ENCODE data around the gene MEIS2. TPM values are rescaled to one million over a fixed set of nuclear protein-coding genes. Genes with fewer than 3 reads are reported as not detected.
"Not testable (repeated sequence)": the region's sequence is repeated elsewhere in the genome, so short reads cannot be mapped to it uniquely, and the experiment has no call there.

MEIS2 gene
- total RNA-seq, 2 experiments from 2014 or later: not detected

GRCh38 chr15:37008205-37008604, 92.1 kb downstream of the MEIS2 start:
- ChIA-PET CTCF (no interaction called here), POLR2A (no interaction called here)
- Mint-ChIP-seq H3K4me1 (no peaks in the 10 kb centered on the region), H3K36me3 (ENCODE audit: low read depth) (no peaks in the 10 kb centered on the region), H3K27me3 (no peaks in the 10 kb centered on the region), H3K4me3 (no peak overlapping the region), H3K9me3 (peaks cover 3% of the 10 kb centered on the region), H3K27ac (no peak overlapping the region)
- DNase-seq: no peak

DNA sequence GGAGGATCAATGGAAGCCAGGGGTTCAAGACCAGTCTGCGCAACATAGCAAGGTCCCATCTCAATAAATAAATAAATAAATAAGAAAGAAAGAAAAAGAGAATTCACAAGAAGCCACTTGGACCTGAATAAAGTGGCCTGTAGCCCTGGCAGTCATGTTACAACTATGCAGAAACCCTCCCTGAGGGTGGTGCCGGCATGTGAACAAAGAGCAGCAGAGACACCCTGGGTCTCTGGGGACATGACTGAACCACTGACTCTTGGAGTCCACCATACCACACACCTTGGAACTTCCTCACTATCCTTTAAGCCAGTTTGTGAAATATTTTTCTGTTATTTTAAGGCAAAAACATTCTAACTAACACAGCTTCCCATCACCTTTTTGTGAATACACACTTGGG, 93.0 kb downstream of the MEIS2 start:
- Mint-ChIP-seq H3K27ac (no peak overlapping the region), H3K9me3 (peaks cover 3% of the 10 kb centered on the region), H3K36me3 (ENCODE audit: low read depth) (no peaks in the 10 kb centered on the region), H3K4me3 (no peak overlapping the region), H3K4me1 (no peaks in the 10 kb centered on the region), H3K27me3 (no peaks in the 10 kb centered on the region)
- no peak for DNase-seq
- ChIA-PET CTCF (no interaction called here), POLR2A (no interaction called here)

- Mint-ChIP-seq H3K36me3 (ENCODE audit: low read depth) (no peaks in the 10 kb centered on the region), H3K27me3 (no peaks in the 10 kb centered on the region), H3K4me1 (no peaks in the 10 kb centered on the region), H3K4me3 (no peak overlapping the region), H3K27ac (no peak overlapping the region), H3K9me3 (peaks cover 3% of the 10 kb centered on the region)
- ChIA-PET CTCF (no interaction called here), POLR2A (no interaction called here)
- no peak for DNase-seq
Observed at GRCh38 chr15:37004981-37005735, 95.2 kb downstream of the MEIS2 start.

DNA sequence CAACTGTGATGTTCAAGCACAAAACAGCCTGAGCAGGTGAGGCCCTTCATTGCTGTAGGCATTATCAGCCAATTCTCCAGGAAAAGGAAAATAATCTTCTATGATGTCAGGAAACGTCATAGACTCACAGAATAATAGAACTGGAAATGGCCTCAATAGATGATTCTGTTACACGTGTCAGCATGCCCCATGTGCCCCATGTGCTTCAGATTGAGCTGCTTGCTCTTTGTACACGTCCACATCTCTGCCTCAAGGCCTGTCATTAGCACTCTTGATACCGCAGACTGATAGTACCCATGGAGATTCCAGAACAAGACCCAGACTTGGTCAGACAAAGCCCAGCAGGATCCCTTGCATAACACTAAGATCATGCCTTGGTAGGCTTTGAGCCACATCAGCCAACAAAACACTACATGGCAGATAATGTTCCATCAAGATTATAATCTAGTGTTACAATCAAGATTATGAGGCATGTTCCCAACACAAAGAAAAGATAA, 95.9 kb downstream of the MEIS2 start:
- DNase-seq: no peak
- H3K36me3 Mint-ChIP-seq (ENCODE audit: low read depth): no peaks in the 10 kb centered on the region
- ChIA-PET POLR2A (no interaction called here), CTCF (no interaction called here)
- H3K9me3 Mint-ChIP-seq: peaks cover 3% of the 10 kb centered on the region
- no peak overlapping the region for H3K4me3 Mint-ChIP-seq
- no peaks in the 10 kb centered on the region for H3K27me3 Mint-ChIP-seq
- no peak overlapping the region for H3K27ac Mint-ChIP-seq
- no peaks in the 10 kb centered on the region for H3K4me1 Mint-ChIP-seq

GRCh38 chr15:37002041-37002672, 98.2 kb downstream of the MEIS2 start:
- H3K27me3 Mint-ChIP-seq: no peaks in the 10 kb centered on the region
- H3K27ac Mint-ChIP-seq: no peak overlapping the region
- H3K36me3 Mint-ChIP-seq (ENCODE audit: low read depth): no peaks in the 10 kb centered on the region
- H3K9me3 Mint-ChIP-seq: peaks cover 3% of the 10 kb centered on the region
- no peak for DNase-seq
- ChIA-PET POLR2A (no interaction called here), CTCF (no interaction called here)
- H3K4me1 Mint-ChIP-seq: no peaks in the 10 kb centered on the region
- no peak overlapping the region for H3K4me3 Mint-ChIP-seq

DNA sequence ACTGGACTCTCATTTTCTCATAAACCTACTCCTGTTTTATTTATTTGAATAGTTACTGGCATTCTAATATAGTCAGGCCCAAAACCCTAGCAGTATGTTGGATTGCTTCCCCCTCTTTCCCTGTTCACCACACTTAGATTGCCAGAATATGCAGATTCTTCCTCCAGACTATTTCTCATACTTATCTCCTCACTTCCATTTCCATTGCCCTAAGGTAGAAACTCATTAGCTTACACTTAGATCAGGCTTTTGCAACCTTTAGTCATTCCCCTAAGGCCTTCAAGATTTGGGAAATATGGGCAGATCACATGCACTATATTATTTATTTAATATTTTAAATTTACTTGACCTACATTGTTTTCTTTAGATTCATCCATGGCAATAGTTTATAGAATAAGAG, 98.9 kb downstream of the MEIS2 start:
- no peak overlapping the region for H3K4me3 Mint-ChIP-seq
- H3K9me3 Mint-ChIP-seq: peaks cover 1% of the 10 kb centered on the region
- H3K27me3 Mint-ChIP-seq: no peaks in the 10 kb centered on the region
- H3K36me3 Mint-ChIP-seq (ENCODE audit: low read depth): no peaks in the 10 kb centered on the region
- H3K27ac Mint-ChIP-seq: no peak overlapping the region
- ChIA-PET CTCF (no interaction called here), POLR2A (no interaction called here)
- no peak for DNase-seq
- H3K4me1 Mint-ChIP-seq: no peaks in the 10 kb centered on the region

DNA sequence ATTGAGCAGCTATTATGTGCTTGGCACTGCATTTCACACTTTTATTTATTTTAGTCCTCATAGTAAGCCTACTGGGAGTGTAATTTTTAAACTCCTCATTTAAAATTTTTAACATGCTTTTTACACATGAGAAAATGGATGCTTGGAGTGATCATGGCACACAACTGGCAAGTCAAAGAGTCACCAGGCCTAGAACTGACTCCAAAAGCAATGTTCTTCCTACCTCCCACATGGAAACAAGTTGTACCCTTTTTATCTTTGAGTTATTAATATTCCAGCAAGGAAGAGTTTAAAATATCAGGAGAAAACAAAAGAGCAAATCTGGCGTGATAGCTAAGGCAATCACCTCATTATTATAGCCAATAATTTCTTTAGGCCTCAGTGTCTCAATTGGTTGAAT, 100.6 kb downstream of the MEIS2 start:
- no peak for DNase-seq
- Mint-ChIP-seq H3K4me1 (no peaks in the 10 kb centered on the region), H3K9me3 (no peaks in the 10 kb centered on the region), H3K4me3 (no peak overlapping the region), H3K36me3 (ENCODE audit: low read depth) (no peaks in the 10 kb centered on the region), H3K27me3 (no peaks in the 10 kb centered on the region), H3K27ac (no peak overlapping the region)
- CTCF ChIA-PET: no interaction called here
- POLR2A ChIA-PET: no interaction called here

DNA sequence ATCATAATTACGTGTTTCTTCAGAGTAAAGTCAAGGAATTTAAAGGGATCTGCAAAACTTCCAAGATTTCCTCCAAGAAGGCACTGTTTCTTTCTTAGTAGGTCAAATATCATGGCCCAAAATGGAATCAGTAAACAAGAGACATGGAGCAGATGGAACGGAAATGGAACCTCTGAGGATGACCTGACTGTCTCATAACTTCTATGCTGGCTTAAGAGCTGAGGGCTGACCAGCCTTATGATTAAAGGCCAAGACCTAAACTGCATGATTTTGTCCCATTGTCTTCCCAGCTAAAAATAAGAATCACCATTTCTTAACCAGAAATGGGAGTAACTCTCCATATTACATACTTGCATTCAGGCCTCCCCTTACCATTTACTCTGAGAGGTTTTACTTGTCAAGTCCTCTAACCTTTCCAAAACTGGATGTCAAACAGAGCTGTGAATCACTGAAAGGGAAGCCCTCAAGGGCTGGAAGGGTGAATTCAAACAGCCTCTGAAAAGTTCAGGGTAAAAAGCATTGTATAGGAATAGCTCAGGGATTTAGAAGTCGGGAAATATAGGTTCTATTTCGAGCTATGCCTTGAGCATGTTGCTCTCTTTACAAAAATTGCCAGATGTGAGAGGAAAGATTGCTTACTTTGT, 103.7 kb downstream of the MEIS2 start:
- H3K27me3 Mint-ChIP-seq: no peaks in the 10 kb centered on the region
- H3K36me3 Mint-ChIP-seq (ENCODE audit: low read depth): no peaks in the 10 kb centered on the region
- no peak overlapping the region for H3K27ac Mint-ChIP-seq
- H3K4me1 Mint-ChIP-seq: no peaks in the 10 kb centered on the region
- H3K4me3 Mint-ChIP-seq: no peak overlapping the region
- DNase-seq: no peak
- ChIA-PET POLR2A (no interaction called here), CTCF (no interaction called here)
- no peaks in the 10 kb centered on the region for H3K9me3 Mint-ChIP-seq

DNA sequence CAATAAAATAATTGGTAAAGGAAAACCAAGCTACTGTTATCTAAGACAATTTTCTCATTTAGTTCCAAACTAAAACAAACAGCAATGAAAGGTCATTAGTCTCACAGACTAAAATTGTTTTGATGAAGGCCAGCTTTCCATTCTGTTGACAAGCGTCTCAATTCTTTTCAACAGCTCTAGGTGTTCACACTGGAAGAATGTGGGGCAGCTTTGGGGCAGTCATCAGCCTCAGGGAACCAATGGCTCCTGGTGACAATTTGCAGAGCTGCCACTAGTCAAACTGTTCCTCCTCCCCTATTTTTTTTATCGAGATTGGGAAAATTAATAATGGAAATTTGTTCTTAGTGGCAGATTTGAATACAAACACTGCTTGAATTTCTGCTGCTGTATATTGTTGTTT, 104.2 kb downstream of the MEIS2 start:
- H3K27me3 Mint-ChIP-seq: no peaks in the 10 kb centered on the region
- CTCF ChIA-PET: no interaction called here
- H3K4me1 Mint-ChIP-seq: no peaks in the 10 kb centered on the region
- POLR2A ChIA-PET: no interaction called here
- DNase-seq: no peak
- no peaks in the 10 kb centered on the region for H3K36me3 Mint-ChIP-seq (ENCODE audit: low read depth)
- H3K9me3 Mint-ChIP-seq: no peaks in the 10 kb centered on the region
- no peak overlapping the region for H3K4me3 Mint-ChIP-seq
- no peak overlapping the region for H3K27ac Mint-ChIP-seq

- Mint-ChIP-seq H3K4me3 (no peak overlapping the region), H3K9me3 (no peaks in the 10 kb centered on the region), H3K4me1 (no peaks in the 10 kb centered on the region), H3K36me3 (ENCODE audit: low read depth) (no peaks in the 10 kb centered on the region), H3K27me3 (no peaks in the 10 kb centered on the region), H3K27ac (no peak overlapping the region)
- ChIA-PET POLR2A (no interaction called here), CTCF (no interaction called here)
- DNase-seq: no peak
Observed at GRCh38 chr15:36994790-36995189, 105.6 kb downstream of the MEIS2 start.

- Mint-ChIP-seq H3K27me3 (no peaks in the 10 kb centered on the region), H3K4me1 (no peaks in the 10 kb centered on the region), H3K9me3 (no peaks in the 10 kb centered on the region), H3K36me3 (ENCODE audit: low read depth) (no peaks in the 10 kb centered on the region), H3K27ac (no peak overlapping the region), H3K4me3 (no peak overlapping the region)
- DNase-seq: no peak
- CTCF ChIA-PET: no interaction called here
- POLR2A ChIA-PET: no interaction called here
Observed at GRCh38 chr15:36992454-36992853, 107.9 kb downstream of the MEIS2 start.

DNA sequence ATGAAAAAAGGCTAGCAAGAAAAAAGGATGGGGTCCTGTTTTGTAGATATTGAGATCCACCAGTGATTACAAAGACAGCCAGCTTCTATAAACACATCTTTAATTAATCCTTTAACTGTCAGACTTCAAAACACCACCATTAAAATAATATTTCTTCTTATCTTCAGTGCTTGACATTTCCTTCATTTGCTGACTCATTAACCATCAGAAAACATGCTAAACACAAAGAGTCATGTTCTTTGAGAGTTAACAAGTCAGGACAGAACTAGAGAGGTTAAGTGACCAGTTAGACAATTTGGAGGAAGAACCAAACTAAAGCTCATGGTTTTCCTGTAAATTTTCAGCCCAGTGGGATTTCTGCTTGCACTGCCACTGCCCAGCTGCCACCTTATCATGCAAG, 111.4 kb downstream of the MEIS2 start:
- no peak for DNase-seq
- H3K9me3 Mint-ChIP-seq: peaks cover 7% of the 10 kb centered on the region
- CTCF ChIA-PET: no interaction called here
- H3K36me3 Mint-ChIP-seq (ENCODE audit: low read depth): no peaks in the 10 kb centered on the region
- H3K27me3 Mint-ChIP-seq: no peaks in the 10 kb centered on the region
- H3K27ac Mint-ChIP-seq: no peak overlapping the region
- POLR2A ChIA-PET: no interaction called here
- H3K4me3 Mint-ChIP-seq: no peak overlapping the region
- H3K4me1 Mint-ChIP-seq: no peaks in the 10 kb centered on the region

DNA sequence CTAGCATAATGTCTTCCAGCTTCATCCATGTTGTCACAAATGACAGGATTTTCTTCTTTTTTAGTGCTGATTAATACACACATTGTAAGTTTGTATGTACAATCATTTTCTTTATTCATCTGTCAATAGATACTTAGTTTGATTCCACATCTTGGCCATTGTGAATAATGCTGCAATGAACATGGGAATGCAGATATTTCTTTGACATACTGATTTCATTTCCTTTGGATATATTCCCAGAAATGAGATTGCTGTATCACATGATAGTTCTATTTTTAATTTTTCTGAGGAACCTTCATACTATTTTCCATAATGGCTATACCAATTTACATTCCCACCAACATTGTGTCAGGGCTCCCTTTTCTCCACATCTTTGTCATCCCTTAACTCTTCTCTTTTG, 117.9 kb downstream of the MEIS2 start:
- ChIA-PET CTCF (no interaction called here), POLR2A (no interaction called here)
- Mint-ChIP-seq H3K4me1 (no peaks in the 10 kb centered on the region), H3K36me3 (ENCODE audit: low read depth) (no peaks in the 10 kb centered on the region), H3K27me3 (no peaks in the 10 kb centered on the region), H3K4me3 (no peak overlapping the region), H3K9me3 (peaks cover 14% of the 10 kb centered on the region), H3K27ac (no peak overlapping the region)
- no peak for DNase-seq

GRCh38 chr15:36980281-36980680, 120.1 kb downstream of the MEIS2 start:
- H3K27ac Mint-ChIP-seq: not testable (repeated sequence)

More at GRCh38 chr15:36980281-36980680, 120.1 kb downstream of the MEIS2 start:
- H3K4me3 Mint-ChIP-seq; POLR2A ChIA-PET; H3K4me1 Mint-ChIP-seq; H3K36me3 Mint-ChIP-seq (ENCODE audit: low read depth); H3K27me3 Mint-ChIP-seq; DNase-seq; CTCF ChIA-PET: not testable (repeated sequence)
- peaks cover 14% of the 10 kb centered on the region for H3K9me3 Mint-ChIP-seq

Data from activated CD4-positive, alpha-beta T cell treated with anti-CD3 and anti-CD28 coated beads, Interleukin-2, amount 10 ng/mL, durations not matched to agents 7 days and 5 days (primary cell).